GM12891 (cell line): ENCODE measurements around the gene RUSC1.

ENCODE experiments used
- POLR2A ChIP-seq: IDR thresholded peaks from 2 replicates; pipeline ENCODE4 v1.6.1; 2011; ENCODE audit warnings: low read depth, low read length, control low read depth
- SPI1 ChIP-seq: IDR thresholded peaks from 2 replicates; pipeline ENCODE4 v1.6.1; 2011; ENCODE audit warnings: low read depth, low read length, control low read depth
- TAF1 ChIP-seq: IDR thresholded peaks from 2 replicates; pipeline ENCODE4 v1.6.1; 2011; ENCODE audit warnings: low read depth, low read length, control low read depth

GRCh38 chr1:155285631-155286044 is 35.1 kb upstream of the RUSC1 start:
- TF ChIP-seq TAF1 = no peak
- TF ChIP-seq POLR2A = no peak
- TF ChIP-seq SPI1 = no peak
